Measurements from ENCODE around the gene CGNL1.

The CGNL1 gene

DNA sequence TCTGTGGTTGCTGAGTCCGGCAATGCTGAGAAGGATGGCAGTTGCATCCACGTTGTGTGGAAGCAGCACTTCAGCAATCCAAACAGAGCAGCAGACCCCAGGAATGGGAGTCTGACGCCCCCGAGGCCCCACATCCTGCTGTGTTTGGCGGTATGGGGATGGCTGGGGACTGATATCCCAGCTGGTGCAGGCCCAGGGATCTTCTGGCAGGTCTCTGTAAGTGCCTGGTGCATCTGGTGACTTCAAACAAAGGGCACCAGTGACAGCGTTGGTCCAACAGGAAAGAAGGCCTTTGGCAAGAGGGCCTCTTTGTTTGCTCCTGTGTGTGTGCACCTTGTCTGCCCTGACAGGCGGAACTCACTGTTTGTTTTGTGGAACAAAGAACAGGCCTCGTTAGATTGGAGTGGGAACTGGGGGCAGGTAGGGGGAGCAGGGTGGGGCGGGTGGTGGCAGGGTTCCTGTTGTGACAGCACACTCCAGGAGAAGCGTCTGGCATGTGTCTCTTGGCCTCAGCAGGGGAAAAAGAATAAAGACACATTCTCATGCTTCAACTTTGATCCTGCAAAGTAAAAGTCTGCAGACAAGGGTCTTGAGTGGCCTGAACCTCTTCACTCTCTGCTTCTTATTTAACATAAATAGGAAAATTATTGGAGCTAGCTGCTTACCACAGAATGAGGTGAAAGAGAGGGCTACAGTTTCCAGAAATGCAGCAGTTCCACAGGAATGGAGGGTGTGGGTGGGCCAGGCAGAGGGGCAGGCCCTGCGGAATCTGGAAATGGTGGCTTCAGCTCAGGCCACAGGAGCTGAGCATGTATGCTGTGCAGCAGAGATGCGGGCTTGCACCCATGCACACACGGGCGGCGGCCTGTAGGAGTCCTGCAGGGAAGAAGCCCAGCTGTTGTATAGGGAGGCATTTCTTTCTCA, 120.9 kb downstream of the CGNL1 start:
- no peak overlapping the region for H3K4me3 ChIP-seq (replicated peaks in 1 of 2; ENCODE audit: low read depth in 2 of 2, low read length in 2 of 2)
- TF ChIP-seq, protein P1, sequence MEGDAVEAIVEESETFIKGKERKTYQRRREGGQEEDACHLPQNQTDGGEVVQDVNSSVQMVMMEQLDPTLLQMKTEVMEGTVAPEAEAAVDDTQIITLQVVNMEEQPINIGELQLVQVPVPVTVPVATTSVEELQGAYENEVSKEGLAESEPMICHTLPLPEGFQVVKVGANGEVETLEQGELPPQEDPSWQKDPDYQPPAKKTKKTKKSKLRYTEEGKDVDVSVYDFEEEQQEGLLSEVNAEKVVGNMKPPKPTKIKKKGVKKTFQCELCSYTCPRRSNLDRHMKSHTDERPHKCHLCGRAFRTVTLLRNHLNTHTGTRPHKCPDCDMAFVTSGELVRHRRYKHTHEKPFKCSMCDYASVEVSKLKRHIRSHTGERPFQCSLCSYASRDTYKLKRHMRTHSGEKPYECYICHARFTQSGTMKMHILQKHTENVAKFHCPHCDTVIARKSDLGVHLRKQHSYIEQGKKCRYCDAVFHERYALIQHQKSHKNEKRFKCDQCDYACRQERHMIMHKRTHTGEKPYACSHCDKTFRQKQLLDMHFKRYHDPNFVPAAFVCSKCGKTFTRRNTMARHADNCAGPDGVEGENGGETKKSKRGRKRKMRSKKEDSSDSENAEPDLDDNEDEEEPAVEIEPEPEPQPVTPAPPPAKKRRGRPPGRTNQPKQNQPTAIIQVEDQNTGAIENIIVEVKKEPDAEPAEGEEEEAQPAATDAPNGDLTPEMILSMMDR (IDR thresholded peaks at IDR 0.05; ENCODE audit: low read depth, low read length): no peak
- peak in 1 of 2 donors; percentile 10 for DNase-seq (ENCODE audit: low read depth in 2 of 2)

DNA sequence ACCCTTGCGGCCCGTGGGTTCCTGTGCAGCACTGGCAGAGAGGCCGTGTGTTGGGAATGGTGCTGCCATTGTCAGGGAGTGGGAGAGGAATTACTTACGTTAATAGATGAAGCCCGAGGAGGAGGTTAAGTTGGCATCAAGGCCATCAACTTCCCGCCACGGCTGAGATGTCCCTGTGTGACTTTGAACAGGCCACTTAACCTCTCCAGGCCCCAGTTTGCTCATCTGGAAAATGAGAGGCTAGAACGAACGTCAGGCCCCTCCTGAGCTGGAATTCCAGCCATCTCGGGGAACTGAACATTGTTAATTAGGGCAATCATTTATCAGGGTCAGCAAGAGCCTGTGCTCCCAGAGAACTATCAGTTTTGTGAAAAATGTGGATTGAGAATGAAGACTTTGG, 124.0 kb downstream of the CGNL1 start:
- DNase-seq (ENCODE audit: low read depth in 2 of 2): no peak

DNA sequence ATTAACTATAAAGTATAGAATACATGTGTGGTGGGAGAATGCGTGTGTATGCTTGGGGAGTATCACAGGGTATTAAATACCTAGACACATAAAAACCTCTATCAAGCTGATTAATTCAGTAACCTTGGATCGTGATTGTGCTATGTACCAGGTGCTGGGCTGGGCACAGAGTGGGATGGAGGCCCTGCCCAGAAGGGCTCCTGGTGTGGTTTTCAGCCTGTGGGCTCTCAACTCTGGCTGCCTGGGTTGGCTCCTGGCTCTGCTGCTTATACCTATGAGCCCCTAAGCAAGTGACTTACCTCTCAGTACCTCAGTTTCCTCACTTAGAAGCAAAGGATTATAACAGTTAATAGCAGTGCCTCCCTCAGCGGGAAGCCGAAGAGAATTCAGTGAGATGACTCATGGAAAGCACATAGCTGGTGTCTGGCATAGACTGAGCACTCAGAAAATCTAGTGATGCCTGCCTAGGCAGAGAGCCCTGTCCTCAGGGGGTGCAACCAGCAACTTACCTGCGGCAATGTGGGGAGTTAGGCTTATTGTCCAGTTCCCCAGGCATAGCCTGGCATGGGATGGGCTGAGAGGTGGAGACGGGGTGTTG, 124.8 kb downstream of the CGNL1 start:
- H3K4me3 ChIP-seq (replicated peaks in 1 of 2; ENCODE audit: low read depth in 2 of 2, low read length in 2 of 2): no peak overlapping the region
- DNase-seq (ENCODE audit: low read depth in 2 of 2): peak; percentile 33 to 40
- TF ChIP-seq, protein P1 (IDR thresholded peaks at IDR 0.05; ENCODE audit: low read depth, low read length): no peak

More for the DNA sequence above, 124.0 kb downstream of the CGNL1 start:
- no peak overlapping the region for H3K4me3 ChIP-seq (replicated peaks in 1 of 2; ENCODE audit: low read depth in 2 of 2, low read length in 2 of 2)
- TF ChIP-seq, protein P1 (IDR thresholded peaks at IDR 0.05; ENCODE audit: low read depth, low read length): no peak

DNA sequence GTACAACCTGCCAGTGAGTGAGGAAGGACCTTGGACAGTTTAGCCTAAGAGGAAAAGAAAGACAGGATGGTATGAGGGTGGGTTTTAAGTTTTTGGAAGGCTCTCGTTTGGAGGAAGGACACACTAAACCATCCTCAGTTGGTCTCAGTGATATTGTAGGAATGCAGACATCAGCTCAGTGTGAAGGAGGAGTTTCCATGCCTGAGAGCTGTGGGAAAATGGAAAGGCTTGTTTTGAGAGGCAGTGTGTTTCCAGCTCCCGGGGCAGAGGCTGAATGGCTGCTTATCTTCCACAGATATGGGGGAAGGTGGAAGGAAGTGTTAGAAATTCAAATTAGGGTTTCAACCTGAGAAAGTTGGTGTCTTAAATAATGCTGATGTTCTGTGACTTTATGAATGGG, 125.8 kb downstream of the CGNL1 start:
- H3K4me3 ChIP-seq (replicated peaks in 1 of 2; ENCODE audit: low read depth in 2 of 2, low read length in 2 of 2): no peak overlapping the region
- peak in 1 of 2 donors; percentile 54 for DNase-seq (ENCODE audit: low read depth in 2 of 2)
- TF ChIP-seq, protein P1 (IDR thresholded peaks at IDR 0.05; ENCODE audit: low read depth, low read length): no peak

DNA sequence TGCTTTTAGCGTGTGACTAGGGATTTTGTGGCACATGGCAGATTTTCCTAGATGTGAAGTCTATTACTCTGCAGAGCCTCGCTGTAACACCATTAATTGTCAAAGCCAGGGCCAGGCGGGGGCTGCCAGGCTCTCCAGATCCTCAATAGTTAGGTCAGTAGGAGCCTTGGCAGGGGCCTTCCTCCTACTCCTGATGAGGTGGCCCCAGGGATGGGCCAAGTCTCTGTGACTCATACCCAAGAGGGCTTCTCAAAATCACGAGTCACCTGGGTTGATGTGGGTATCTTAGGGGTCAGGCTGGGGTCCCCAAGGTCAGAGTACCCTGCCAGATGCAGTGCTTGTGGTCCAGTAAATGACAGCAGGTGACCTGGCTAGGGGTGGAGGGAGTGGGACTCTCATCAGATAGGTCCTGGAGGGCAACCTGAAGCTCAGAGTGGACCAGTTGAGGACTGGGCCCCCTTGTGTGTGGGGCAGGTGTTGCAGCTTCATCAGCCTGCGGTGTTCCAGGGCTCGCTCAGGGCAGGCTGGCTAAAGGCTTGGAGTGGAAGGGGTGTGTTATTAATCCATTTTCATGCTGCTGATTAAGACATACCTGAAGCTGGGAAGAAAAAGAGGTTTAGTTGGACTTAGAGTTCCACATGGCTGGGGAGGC, 126.9 kb downstream of the CGNL1 start:
- H3K4me3 ChIP-seq (replicated peaks in 1 of 2; ENCODE audit: low read depth in 2 of 2, low read length in 2 of 2): no peak overlapping the region
- TF ChIP-seq, protein P1 (IDR thresholded peaks at IDR 0.05; ENCODE audit: low read depth, low read length): peak; percentile 7
- DNase-seq (ENCODE audit: low read depth in 2 of 2): peak in 1 of 2 donors; percentile 10

DNA sequence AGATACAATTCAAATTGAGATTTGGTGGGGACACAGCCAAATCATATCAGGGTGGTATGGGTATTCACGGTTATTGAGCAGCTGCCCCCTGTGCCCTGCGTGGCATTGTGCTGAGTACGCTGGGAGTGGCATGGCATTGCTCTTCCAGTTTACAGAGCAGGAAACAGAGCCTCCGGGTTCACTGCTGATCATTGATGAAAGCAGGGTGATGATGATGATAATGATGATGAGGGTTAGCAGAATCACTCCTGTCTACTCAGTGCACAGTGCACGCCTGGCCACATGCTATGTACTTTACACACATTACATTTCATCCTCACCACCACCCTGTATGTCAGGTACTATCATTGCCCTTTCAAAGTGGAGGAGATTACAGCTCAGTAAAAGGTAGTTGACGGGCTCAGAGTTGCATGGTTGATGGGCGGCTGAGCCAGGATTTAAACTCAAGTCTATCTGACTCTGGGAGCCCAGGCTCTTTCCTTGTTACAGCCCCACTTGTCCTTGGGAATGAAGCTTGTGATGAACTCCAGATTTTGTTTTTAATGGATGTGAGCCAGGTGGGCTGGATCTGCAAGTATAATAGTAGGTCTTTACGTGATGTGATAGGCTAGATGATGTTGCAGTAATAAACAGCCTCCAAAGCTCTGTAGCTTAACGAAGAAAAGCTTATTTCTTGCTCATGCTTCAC, 127.8 kb downstream of the CGNL1 start:
- H3K4me3 ChIP-seq (replicated peaks in 1 of 2; ENCODE audit: low read depth in 2 of 2, low read length in 2 of 2): no peak overlapping the region
- DNase-seq (ENCODE audit: low read depth in 2 of 2): peak; percentile 46 to 87
- TF ChIP-seq, protein P1 (IDR thresholded peaks at IDR 0.05; ENCODE audit: low read depth, low read length): no peak

Data from cardiac fibroblast (primary cell).